Caco-2 (cell line): ENCODE results near the gene NUP54. TPM values are rescaled to one million over a fixed set of nuclear protein-coding genes. Genes with fewer than 3 reads are reported as not detected.

ENCODE experiments used
- BruUV-seq: library from RNA; stranded (reverse); fragments of 400-500 nt; replicated peaks from 2 replicates; lab custom pipeline; 2021; lab: Mats Ljungman, UMichigan
- CTCF ChIA-PET: fragments of 300-600 bp; sonication (Branson Sonifier 250); formaldehyde crosslinking; loops from one replicate; lab custom pipeline; 2022; ENCODE audit warnings: antibody characterized with exemption; lab: Charles Lee
- POLR2A ChIA-PET: fragments of 300-600 bp; sonication (Branson Sonifier 250); formaldehyde crosslinking; loops from one replicate; lab custom pipeline; 2022; ENCODE audit warnings: antibody characterized with exemption; lab: Charles Lee
- DNase-seq, 2 experiments: peaks; one replicate each; pipeline versions ENCODE4 v3.0.0 to v3.0.0-alpha.2; 2020 to 2022
- H3K27me3 ChIP-seq: replicated peaks from 2 replicates; pipeline ENCODE4 v1.6.0; 2011; ENCODE audit warnings: low read length; ENCODE audit not compliant: control insufficient read depth, insufficient read depth
- H3K36me3 ChIP-seq: 2 replicates; pipeline ENCODE4 v1.5.1; 2011; ENCODE audit warnings: low read length; ENCODE audit not compliant: control insufficient read depth, insufficient read depth
- H3K4me1 ChIP-seq: fragments of 250-450 bp; sonication (Bioruptor Pico); 2 replicates; pipeline ENCODE4 v1.5.1; 2020; ENCODE audit warnings: mild to moderate bottlenecking
- H3K4me3 ChIP-seq: 2 replicates; pipeline ENCODE4 v1.5.1; 2011; ENCODE audit warnings: low read depth, mild to moderate bottlenecking, control low read depth, low read length
- H3K9me3 ChIP-seq: fragments of 250-450 bp; sonication (Bioruptor Pico); 2 replicates; pipeline ENCODE4 v1.5.1; 2020; ENCODE audit warnings: mild to moderate bottlenecking, moderate library complexity
- H3K27ac Mint-ChIP-seq: one replicate; pipeline ENCODE4 v1.8.0; 2022; ENCODE audit warnings: mixed read lengths; ENCODE audit not compliant: unreplicated experiment
- H3K27me3 Mint-ChIP-seq: one replicate; pipeline ENCODE4 v1.8.0; 2022; ENCODE audit warnings: mixed read lengths; ENCODE audit not compliant: insufficient read depth, unreplicated experiment
- H3K36me3 Mint-ChIP-seq: one replicate; pipeline ENCODE4 v1.8.0; 2022; ENCODE audit warnings: mild to moderate bottlenecking, mixed read lengths; ENCODE audit not compliant: insufficient read depth, unreplicated experiment
- H3K4me1 Mint-ChIP-seq: one replicate; pipeline ENCODE4 v1.8.0; 2022; ENCODE audit warnings: low read depth, mixed read lengths; ENCODE audit not compliant: unreplicated experiment
- H3K4me3 Mint-ChIP-seq: one replicate; pipeline ENCODE4 v1.8.0; 2022; ENCODE audit warnings: mild to moderate bottlenecking, moderate library complexity, mixed read lengths; ENCODE audit not compliant: unreplicated experiment
- H3K9me3 Mint-ChIP-seq: one replicate; pipeline ENCODE4 v1.8.0; 2022; ENCODE audit warnings: mixed read lengths; ENCODE audit not compliant: unreplicated experiment
- intact Hi-C: fragments of 100-400 bp; cut with micrococcal nuclease; formaldehyde crosslinking; loops from one replicate; pipeline ENCODE4 v1.10.0; 2022; ENCODE audit not compliant: unreplicated experiment
- total RNA-seq: library from RNA; stranded (reverse); gene quantifications from 2 replicates; pipeline ENCODE4 v1.2.3, GENCODE V29; 2022
- TF ChIP-seq, protein P1 (sequence below), 2 experiments: fragments of 200-600 bp in 1 of 2; IDR thresholded peaks; 1 replicate in 1 of 2; 2 replicates in 1 of 2; pipeline versions ENCODE4 v1.5.1 to v1.8.0; 2011 to 2022; ENCODE audit warnings: antibody characterized with exemption in 1 of 2, control low read depth in 1 of 2, inconsistent platforms in 1 of 2, low read depth in 1 of 2, low read length in 1 of 2, mild to moderate bottlenecking in 1 of 2, moderate library complexity in 1 of 2; ENCODE audit not compliant: insufficient read depth in 1 of 2, severe bottlenecking in 1 of 2, unreplicated experiment in 1 of 2

Gene NUP54
- total RNA-seq, 1 experiment from 2014 or later = 68.8 TPM

DNA sequence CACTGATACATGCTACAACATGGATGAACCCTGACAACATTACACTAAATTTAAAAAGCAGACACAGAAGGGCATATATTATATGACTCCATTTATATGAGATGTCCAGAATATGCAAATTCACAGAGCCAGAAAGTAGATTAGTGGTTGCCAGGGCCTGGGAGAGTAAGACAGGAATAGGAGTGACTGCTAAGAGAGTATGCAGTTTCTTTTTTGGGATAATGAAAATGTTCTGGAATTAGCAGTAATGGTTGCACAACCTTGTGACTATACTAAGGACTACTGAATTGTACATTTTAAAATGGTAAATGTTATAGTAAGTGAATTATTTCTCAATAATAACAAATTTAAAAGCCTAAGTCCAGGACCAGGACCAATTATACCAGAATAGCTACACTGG, 29.5 kb upstream of the NUP54 start:
- Histone ChIP-seq H3K36me3 (peaks cover 1% of the 10 kb centered on the region; the same call in 1 of the 2 replicates), H3K27me3 (no peaks in the 10 kb centered on the region), H3K9me3 (no peaks in the 10 kb centered on the region), H3K4me3 (no peak overlapping the region), H3K4me1 (no peaks in the 10 kb centered on the region)
- no TSS peak for BruUV-seq
- Mint-ChIP-seq H3K27me3 (no peaks in the 10 kb centered on the region), H3K9me3 (no peaks in the 10 kb centered on the region), H3K4me1 (no peaks in the 10 kb centered on the region), H3K36me3 (peaks cover 47% of the 10 kb centered on the region), H3K4me3 (no peak overlapping the region), H3K27ac (no peak overlapping the region)
- TF ChIP-seq, protein P1, sequence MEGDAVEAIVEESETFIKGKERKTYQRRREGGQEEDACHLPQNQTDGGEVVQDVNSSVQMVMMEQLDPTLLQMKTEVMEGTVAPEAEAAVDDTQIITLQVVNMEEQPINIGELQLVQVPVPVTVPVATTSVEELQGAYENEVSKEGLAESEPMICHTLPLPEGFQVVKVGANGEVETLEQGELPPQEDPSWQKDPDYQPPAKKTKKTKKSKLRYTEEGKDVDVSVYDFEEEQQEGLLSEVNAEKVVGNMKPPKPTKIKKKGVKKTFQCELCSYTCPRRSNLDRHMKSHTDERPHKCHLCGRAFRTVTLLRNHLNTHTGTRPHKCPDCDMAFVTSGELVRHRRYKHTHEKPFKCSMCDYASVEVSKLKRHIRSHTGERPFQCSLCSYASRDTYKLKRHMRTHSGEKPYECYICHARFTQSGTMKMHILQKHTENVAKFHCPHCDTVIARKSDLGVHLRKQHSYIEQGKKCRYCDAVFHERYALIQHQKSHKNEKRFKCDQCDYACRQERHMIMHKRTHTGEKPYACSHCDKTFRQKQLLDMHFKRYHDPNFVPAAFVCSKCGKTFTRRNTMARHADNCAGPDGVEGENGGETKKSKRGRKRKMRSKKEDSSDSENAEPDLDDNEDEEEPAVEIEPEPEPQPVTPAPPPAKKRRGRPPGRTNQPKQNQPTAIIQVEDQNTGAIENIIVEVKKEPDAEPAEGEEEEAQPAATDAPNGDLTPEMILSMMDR (IDR thresholded peaks at IDR 0.05; ENCODE audit: insufficient read depth in 1 of 2, low read depth in 1 of 2, low read length in 1 of 2, severe bottlenecking in 1 of 2, unreplicated experiment in 1 of 2) = no peak
- no peak for DNase-seq
- intact Hi-C loops = no loop called here
- CTCF ChIA-PET = interaction anchor here (0.7 kb wide), 1 partner anchor 80 kb away, joined by 3 read pairs; no protein-coding TSS in a partner anchor
- POLR2A ChIA-PET = no interaction called here

DNA sequence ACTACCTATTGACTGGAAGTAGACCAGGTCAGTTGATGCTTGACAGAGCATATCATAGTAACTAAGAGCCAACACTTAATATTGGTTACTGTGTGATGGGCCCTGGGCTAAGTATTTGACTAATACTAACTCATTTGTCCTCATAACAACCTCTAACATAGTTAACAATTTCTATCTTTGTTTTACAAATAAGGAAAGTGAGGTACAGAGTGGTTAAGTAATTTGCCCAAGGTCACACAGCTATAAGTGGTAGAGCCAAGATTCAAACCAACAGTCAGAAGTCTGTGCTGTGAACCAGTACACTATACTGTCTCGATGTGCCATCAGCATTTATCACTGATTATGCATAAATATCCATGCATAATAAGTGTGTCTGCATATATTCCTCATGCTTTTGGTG, 27.1 kb upstream of the NUP54 start:
- H3K27me3 Mint-ChIP-seq = no peaks in the 10 kb centered on the region
- no peaks in the 10 kb centered on the region for H3K9me3 Mint-ChIP-seq
- intact Hi-C loops = no loop called here
- no TSS peak for BruUV-seq
- Histone ChIP-seq H3K4me1 (no peaks in the 10 kb centered on the region), H3K36me3 (peaks cover 1% of the 10 kb centered on the region; the same call in 1 of the 2 replicates), H3K9me3 (no peaks in the 10 kb centered on the region), H3K4me3 (no peak overlapping the region), H3K27me3 (no peaks in the 10 kb centered on the region)
- CTCF ChIA-PET = no interaction called here
- peaks cover 53% of the 10 kb centered on the region for H3K36me3 Mint-ChIP-seq
- DNase-seq = no peak
- no peak overlapping the region for H3K27ac Mint-ChIP-seq
- POLR2A ChIA-PET = no interaction called here
- no peak overlapping the region for H3K4me3 Mint-ChIP-seq
- H3K4me1 Mint-ChIP-seq = no peaks in the 10 kb centered on the region
- TF ChIP-seq, protein P1 (IDR thresholded peaks at IDR 0.05; ENCODE audit: insufficient read depth in 1 of 2, low read depth in 1 of 2, low read length in 1 of 2, severe bottlenecking in 1 of 2, unreplicated experiment in 1 of 2) = no peak

DNA sequence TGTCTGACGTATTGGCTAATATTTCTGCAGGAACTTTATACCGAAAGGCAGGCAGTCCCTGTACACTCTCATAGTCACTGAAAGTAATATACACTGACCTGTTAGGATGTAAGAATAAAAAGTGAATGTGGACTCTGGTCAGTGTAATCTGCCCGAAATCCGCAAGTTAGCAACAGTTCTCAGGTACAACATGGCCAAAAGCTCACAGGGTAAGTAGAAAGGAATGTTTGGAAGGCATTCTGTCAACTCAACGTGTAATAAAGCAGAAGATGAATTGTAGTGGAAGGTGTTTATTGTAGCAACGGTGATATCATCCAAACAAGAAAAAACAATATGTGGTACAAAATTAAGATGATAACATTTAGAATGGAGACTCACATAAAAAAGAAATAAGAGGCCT, 26.0 kb upstream of the NUP54 start:
- no peak overlapping the region for H3K4me3 Mint-ChIP-seq
- no peak for DNase-seq
- no peak overlapping the region for H3K27ac Mint-ChIP-seq
- Histone ChIP-seq H3K27me3 (no peaks in the 10 kb centered on the region), H3K4me1 (no peaks in the 10 kb centered on the region), H3K4me3 (no peak overlapping the region), H3K36me3 (no peaks in the 10 kb centered on the region), H3K9me3 (no peaks in the 10 kb centered on the region)
- H3K4me1 Mint-ChIP-seq = no peaks in the 10 kb centered on the region
- no TSS peak for BruUV-seq
- ChIA-PET POLR2A (no interaction called here), CTCF (no interaction called here)
- intact Hi-C loops = no loop called here
- H3K9me3 Mint-ChIP-seq = no peaks in the 10 kb centered on the region
- no peaks in the 10 kb centered on the region for H3K27me3 Mint-ChIP-seq
- peaks cover 45% of the 10 kb centered on the region for H3K36me3 Mint-ChIP-seq
- TF ChIP-seq, protein P1 (IDR thresholded peaks at IDR 0.05; ENCODE audit: insufficient read depth in 1 of 2, low read depth in 1 of 2, low read length in 1 of 2, severe bottlenecking in 1 of 2, unreplicated experiment in 1 of 2) = no peak
